MM.1S (cell line): Measurements from ENCODE around the gene KIAA1210.

Source experiments
- DNase-seq: peaks from one replicate; pipeline ENCODE4 v3.0.0-alpha.2; 2015
- H2AFZ ChIP-seq: fragments of 300-600 bp; sonication (generic); 2 replicates; pipeline ENCODE4 v1.6.0; 2016; ENCODE audit warnings: antibody characterized with exemption, low read length
- H3F3A ChIP-seq: fragments of 300-600 bp; sonication (generic); 2 replicates; pipeline ENCODE4 v1.6.1; 2016; ENCODE audit warnings: mild to moderate bottlenecking, antibody characterized with exemption, low read length, moderate library complexity, mixed read lengths; ENCODE audit not compliant: insufficient read depth
- H3K27ac ChIP-seq: fragments of 300-600 bp; sonication (generic); 2 replicates; pipeline ENCODE4 v1.5.1; 2016; ENCODE audit warnings: mild to moderate bottlenecking, low read length
- H3K27me3 ChIP-seq: fragments of 300-600 bp; sonication (generic); replicated peaks from 2 replicates; pipeline ENCODE4 v1.6.0; 2016; ENCODE audit warnings: low read length; ENCODE audit not compliant: insufficient read depth
- H3K36me3 ChIP-seq: fragments of 300-600 bp; sonication (generic); replicated peaks from 2 replicates; pipeline ENCODE4 v1.6.1; 2016; ENCODE audit warnings: mild to moderate bottlenecking, low read length, mixed read lengths; ENCODE audit not compliant: insufficient read depth
- H3K4me1 ChIP-seq: fragments of 300-600 bp; sonication (generic); 2 replicates; pipeline ENCODE4 v1.6.1; 2016; ENCODE audit warnings: low read length, mixed read lengths
- H3K4me2 ChIP-seq: fragments of 300-600 bp; sonication (generic); 2 replicates; pipeline ENCODE4 v1.6.0; 2016; ENCODE audit warnings: low read depth, low read length
- H3K4me3 ChIP-seq: fragments of 300-600 bp; sonication (generic); 2 replicates; pipeline ENCODE4 v1.5.1; 2016; ENCODE audit warnings: low read length, mixed read lengths
- H3K79me2 ChIP-seq: fragments of 300-600 bp; sonication (generic); 2 replicates; pipeline ENCODE4 v1.6.1; 2016; ENCODE audit warnings: mixed run types, low read length, mixed read lengths
- H3K9ac ChIP-seq: fragments of 300-600 bp; sonication (generic); 2 replicates; pipeline ENCODE4 v1.6.1; 2016; ENCODE audit warnings: low read length, mixed read lengths
- H3K9me2 ChIP-seq: fragments of 300-600 bp; sonication (generic); replicated peaks from 2 replicates; pipeline ENCODE4 v1.6.1; 2016; ENCODE audit warnings: mild to moderate bottlenecking, low read length, mixed read lengths; ENCODE audit not compliant: insufficient read depth
- H3K9me3 ChIP-seq: fragments of 300-600 bp; sonication (generic); replicated peaks from 2 replicates; pipeline ENCODE4 v1.6.1; 2016; ENCODE audit warnings: mild to moderate bottlenecking, low read length, mixed read lengths; ENCODE audit not compliant: insufficient read depth
- H4K20me1 ChIP-seq: fragments of 300-600 bp; sonication (generic); 2 replicates; pipeline ENCODE4 v1.6.1; 2016; ENCODE audit warnings: mild to moderate bottlenecking, low read length, moderate library complexity, mixed read lengths; ENCODE audit not compliant: insufficient read depth
- CTCF ChIP-seq: fragments of 300-600 bp; sonication (generic); IDR thresholded peaks from 2 replicates; pipeline ENCODE4 v1.5.1; 2016; ENCODE audit warnings: antibody characterized with exemption, low read length, mixed read lengths
- EZH2 ChIP-seq: fragments of 300-600 bp; sonication (generic); optimal IDR thresholded peaks from 2 replicates; pipeline ENCODE3; 2017; ENCODE audit warnings: low read depth, mild to moderate bottlenecking, antibody characterized with exemption, low read length, mixed read lengths
- EZH2phosphoT487 ChIP-seq: fragments of 300-600 bp; sonication (generic); IDR thresholded peaks from 2 replicates; pipeline ENCODE4 v1.6.1; 2018; ENCODE audit warnings: antibody characterized with exemption, low read length

The KIAA1210 gene

GRCh38 chrX:119075270-119076025 lies 52.2 kb downstream of the KIAA1210 start:
- TF ChIP-seq CTCF (no peak), EZH2phosphoT487 (no peak), EZH2 (no peak)
- no peak overlapping the region for H3K27ac ChIP-seq
- no peak for DNase-seq
- H4K20me1 ChIP-seq = no peaks in the 10 kb centered on the region
- H3K79me2 ChIP-seq = no peaks in the 10 kb centered on the region
- H3K4me1 ChIP-seq = peaks cover 7% of the 10 kb centered on the region; the same call in 1 of the 2 replicates
- H3F3A ChIP-seq = no peaks in the 10 kb centered on the region
- H3K27me3 ChIP-seq = peaks cover 3% of the 10 kb centered on the region
- no peak overlapping the region for H2AFZ ChIP-seq
- no peaks in the 10 kb centered on the region for H3K9me2 ChIP-seq
- H3K4me3 ChIP-seq = no peak overlapping the region
- H3K4me2 ChIP-seq = no peak overlapping the region
- H3K9me3 ChIP-seq = no peaks in the 10 kb centered on the region
- H3K36me3 ChIP-seq = no peaks in the 10 kb centered on the region
- H3K9ac ChIP-seq = no peak overlapping the region

GRCh38 chrX:119073911-119074310 lies 53.7 kb downstream of the KIAA1210 start:
- H3K9me3 ChIP-seq = no peaks in the 10 kb centered on the region
- no peak overlapping the region for H3K27ac ChIP-seq

GRCh38 chrX:119073200-119073905 lies 54.3 kb downstream of the KIAA1210 start:
- H3K27ac ChIP-seq = no peak overlapping the region
- H3K36me3 ChIP-seq = no peaks in the 10 kb centered on the region
- peaks cover 7% of the 10 kb centered on the region; the same call in 1 of the 2 replicates for H3K4me1 ChIP-seq
- no peak overlapping the region for H3K4me2 ChIP-seq
- H3K9ac ChIP-seq = no peak overlapping the region
- H3K9me2 ChIP-seq = no peaks in the 10 kb centered on the region
- peaks cover 20% of the 10 kb centered on the region for H3K27me3 ChIP-seq
- no peak for DNase-seq
- H2AFZ ChIP-seq = no peak overlapping the region
- H4K20me1 ChIP-seq = no peaks in the 10 kb centered on the region
- no peaks in the 10 kb centered on the region for H3K9me3 ChIP-seq
- no peak for TF ChIP-seq EZH2
- no peak for TF ChIP-seq EZH2phosphoT487
- H3K79me2 ChIP-seq = no peaks in the 10 kb centered on the region
- no peak overlapping the region for H3K4me3 ChIP-seq
- no peaks in the 10 kb centered on the region for H3F3A ChIP-seq

More at GRCh38 chrX:119073911-119074310, 53.7 kb downstream of the KIAA1210 start:
- Histone ChIP-seq H2AFZ (no peak overlapping the region), H3K4me1 (peaks cover 7% of the 10 kb centered on the region; the same call in 1 of the 2 replicates), H3F3A (no peaks in the 10 kb centered on the region), H3K79me2 (no peaks in the 10 kb centered on the region), H3K4me3 (no peak overlapping the region), H3K9ac (no peak overlapping the region), H3K27me3 (peaks cover 14% of the 10 kb centered on the region), H3K9me2 (no peaks in the 10 kb centered on the region), H3K36me3 (no peaks in the 10 kb centered on the region), H3K4me2 (no peak overlapping the region), H4K20me1 (no peaks in the 10 kb centered on the region)
- no peak for DNase-seq
- TF ChIP-seq CTCF (no peak), EZH2 (no peak), EZH2phosphoT487 (no peak)
